ENCODE measurements around the gene RGS3.
"Not testable (repeated sequence)": the region's sequence is repeated elsewhere in the genome, so short reads cannot be mapped to it uniquely, and the experiment has no call there.

The RGS3 gene

GRCh38 chr9:113488071-113488470 is 24.5 kb downstream of the RGS3 start:
- TF ChIP-seq ZFX (IDR thresholded peaks at IDR 0.05) = no peak
- no peak for TF ChIP-seq CTCF (conservative IDR thresholded peaks at IDR 0.05)
- H3K27ac ChIP-seq = no peak overlapping the region

- TF ChIP-seq ZFX (IDR thresholded peaks at IDR 0.05) = no peak
- TF ChIP-seq CTCF (conservative IDR thresholded peaks at IDR 0.05) = no peak
- H3K27ac ChIP-seq = no peak overlapping the region
Measured at GRCh38 chr9:113488490-113488889, 25.0 kb downstream of the RGS3 start.

- H3K27ac ChIP-seq = not testable (repeated sequence)
Measured at GRCh38 chr9:113491147-113491546, 27.6 kb downstream of the RGS3 start.

GRCh38 chr9:113492343-113493202 is 29.0 kb downstream of the RGS3 start:
- TF ChIP-seq ZFX (IDR thresholded peaks at IDR 0.05) = no peak
- TF ChIP-seq CTCF (conservative IDR thresholded peaks at IDR 0.05) = no peak
- H3K27ac ChIP-seq = no peak overlapping the region

GRCh38 chr9:113493203-113493520 is 29.6 kb downstream of the RGS3 start:
- TF ChIP-seq CTCF (conservative IDR thresholded peaks at IDR 0.05) = no peak
- no peak for TF ChIP-seq ZFX (IDR thresholded peaks at IDR 0.05)
- no peak overlapping the region for H3K27ac ChIP-seq

GRCh38 chr9:113495526-113495925 is 32.0 kb downstream of the RGS3 start:
- no peak overlapping the region for H3K27ac ChIP-seq
- no peak for TF ChIP-seq CTCF (conservative IDR thresholded peaks at IDR 0.05)
- no peak for TF ChIP-seq ZFX (IDR thresholded peaks at IDR 0.05)

GRCh38 chr9:113497051-113497450 is 33.5 kb downstream of the RGS3 start:
- no peak overlapping the region for H3K27ac ChIP-seq
- TF ChIP-seq CTCF (conservative IDR thresholded peaks at IDR 0.05) (no peak), ZFX (IDR thresholded peaks at IDR 0.05) (no peak)
